BJ (cell line): ENCODE data around the gene USP3. TPM values are rescaled to one million over a fixed set of nuclear protein-coding genes. Genes with fewer than 3 reads are reported as not detected.

ENCODE experiments used
- CTCF ChIA-PET: fragments of 350-600 bp; formaldehyde crosslinking; extraction: SDS; loops from one replicate; lab custom pipeline; 2021; ENCODE audit warnings: antibody characterized with exemption, inconsistent platforms; lab: Yijun Ruan, JAX
- POLR2A ChIA-PET: fragments of 300-600 bp; sonication (Branson Sonifier 250); formaldehyde crosslinking; extraction: SDS; loops from one replicate; lab custom pipeline; 2021; ENCODE audit warnings: antibody characterized with exemption; lab: Charles Lee
- DNase-seq: peaks from one replicate; pipeline ENCODE4 v3.0.0-alpha.2; 2011; ENCODE audit warnings: low read depth
- H3K27me3 ChIP-seq: 2 replicates; pipeline ENCODE4 v1.6.0; 2011; ENCODE audit warnings: low read length; ENCODE audit not compliant: control insufficient read depth, insufficient read depth
- H3K36me3 ChIP-seq: 2 replicates; pipeline ENCODE4 v1.5.1; 2011; ENCODE audit warnings: low read length; ENCODE audit not compliant: control insufficient read depth, insufficient read depth
- H3K4me3 ChIP-seq: 2 replicates; pipeline ENCODE4 v1.5.1; 2011; ENCODE audit warnings: low read depth, mild to moderate bottlenecking, control low read depth, low read length
- polyA plus RNA-seq: library from polyadenylated mRNA; depleted of rRNA; stranded (reverse); fragments of >200 nt; gene quantifications from 2 replicates; pipeline ENCODE4 v1.2.3, GENCODE V29; 2011
- TF ChIP-seq, protein P1 (sequence below): IDR thresholded peaks from 2 replicates; pipeline ENCODE4 v1.5.1; 2011; ENCODE audit warnings: low read depth, mild to moderate bottlenecking, control low read depth, inconsistent platforms, low read length, moderate library complexity; ENCODE audit not compliant: insufficient read depth

The USP3 gene
- polyA plus RNA-seq, 1 experiment: 13.3 TPM

DNA sequence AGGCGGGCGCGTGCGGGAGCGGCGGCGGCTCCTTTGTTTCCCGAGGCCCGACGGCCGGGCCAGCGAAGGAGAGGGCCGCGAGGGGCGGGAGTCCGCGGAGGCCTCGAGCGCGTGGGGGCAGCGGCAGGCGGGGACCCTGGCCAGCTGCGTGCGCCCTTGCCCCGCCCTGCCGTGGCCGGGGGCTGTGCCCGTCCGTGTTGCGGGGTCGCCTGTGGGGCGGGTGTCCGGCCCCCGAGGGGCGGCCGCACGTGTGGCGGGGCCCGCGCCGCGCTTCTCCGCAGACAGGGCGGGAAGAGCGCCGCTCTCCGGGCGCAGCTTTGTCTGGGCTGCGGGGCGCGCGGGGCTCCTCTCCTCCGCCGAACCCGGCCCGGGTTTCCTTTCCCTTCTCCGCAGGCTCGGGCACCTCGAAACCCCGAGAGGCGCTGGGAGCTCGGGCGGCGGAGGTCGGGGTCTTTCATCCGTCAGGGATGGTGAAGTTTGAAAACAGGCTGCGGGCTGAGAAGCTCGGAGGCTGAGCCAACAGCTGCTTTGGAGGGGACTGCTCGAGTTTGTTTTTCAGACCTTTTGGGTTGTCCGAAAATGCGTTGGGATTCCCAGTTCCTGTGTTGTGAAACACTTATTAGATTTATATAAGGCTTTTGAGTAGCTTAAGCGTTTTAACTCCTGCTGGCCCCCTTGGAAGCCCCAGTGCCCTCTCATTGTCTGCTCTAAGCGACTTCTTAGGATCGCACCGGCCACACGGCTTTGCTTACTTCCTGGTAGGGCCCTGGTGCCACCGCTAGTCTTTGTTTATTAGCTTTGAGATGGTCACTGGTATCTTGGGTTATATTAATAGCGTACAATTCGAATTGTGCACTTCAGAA is 817 bp downstream of the USP3 start:
- Histone ChIP-seq H3K4me3 (peak overlapping the region; percentile 88), H3K36me3 (no peaks in the 10 kb centered on the region), H3K27me3 (no peaks in the 10 kb centered on the region)
- CTCF ChIA-PET: interaction anchor here (0.6 to 3.0 kb wide), 10 partner anchors 8 to 1133 kb away, joined by 3 to 15 read pairs (median 4); no protein-coding TSS in a partner anchor
- POLR2A ChIA-PET: interaction anchor here (0.8 kb wide), 1 partner anchor 95 kb away, joined by 3 read pairs; no protein-coding TSS in a partner anchor
- TF ChIP-seq, protein P1, sequence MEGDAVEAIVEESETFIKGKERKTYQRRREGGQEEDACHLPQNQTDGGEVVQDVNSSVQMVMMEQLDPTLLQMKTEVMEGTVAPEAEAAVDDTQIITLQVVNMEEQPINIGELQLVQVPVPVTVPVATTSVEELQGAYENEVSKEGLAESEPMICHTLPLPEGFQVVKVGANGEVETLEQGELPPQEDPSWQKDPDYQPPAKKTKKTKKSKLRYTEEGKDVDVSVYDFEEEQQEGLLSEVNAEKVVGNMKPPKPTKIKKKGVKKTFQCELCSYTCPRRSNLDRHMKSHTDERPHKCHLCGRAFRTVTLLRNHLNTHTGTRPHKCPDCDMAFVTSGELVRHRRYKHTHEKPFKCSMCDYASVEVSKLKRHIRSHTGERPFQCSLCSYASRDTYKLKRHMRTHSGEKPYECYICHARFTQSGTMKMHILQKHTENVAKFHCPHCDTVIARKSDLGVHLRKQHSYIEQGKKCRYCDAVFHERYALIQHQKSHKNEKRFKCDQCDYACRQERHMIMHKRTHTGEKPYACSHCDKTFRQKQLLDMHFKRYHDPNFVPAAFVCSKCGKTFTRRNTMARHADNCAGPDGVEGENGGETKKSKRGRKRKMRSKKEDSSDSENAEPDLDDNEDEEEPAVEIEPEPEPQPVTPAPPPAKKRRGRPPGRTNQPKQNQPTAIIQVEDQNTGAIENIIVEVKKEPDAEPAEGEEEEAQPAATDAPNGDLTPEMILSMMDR: peak; percentile 42; the same call in 1 of the 2 replicates
- DNase-seq: no peak

DNA sequence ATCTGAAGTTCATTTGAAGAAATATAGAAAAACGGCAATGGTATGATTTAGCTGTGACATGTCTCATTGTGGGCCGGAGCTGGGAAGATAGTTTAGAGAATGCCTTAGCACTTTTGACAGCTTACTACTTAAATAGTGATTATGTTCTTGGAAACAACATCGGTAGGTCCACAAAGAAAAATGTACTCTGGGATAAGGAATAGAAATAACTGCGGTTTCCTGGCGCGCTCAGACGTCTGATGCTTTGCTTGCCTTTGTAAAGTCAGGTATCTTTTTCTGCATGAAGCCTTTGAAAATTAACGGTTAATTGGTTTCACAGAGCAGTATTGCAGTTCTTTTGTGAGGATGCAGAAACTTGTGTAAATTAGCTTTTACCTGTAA is 1.4 kb downstream of the USP3 start:
- TF ChIP-seq, protein P1: no peak
- Histone ChIP-seq H3K4me3 (peak overlapping the region; percentile 88), H3K27me3 (no peaks in the 10 kb centered on the region), H3K36me3 (no peaks in the 10 kb centered on the region)
- ChIA-PET POLR2A (interaction anchor here (0.8 kb wide), 1 partner anchor 95 kb away, joined by 3 read pairs; no protein-coding TSS in a partner anchor), CTCF (interaction anchor here (0.6 to 3.0 kb wide), 9 partner anchors 7 to 1133 kb away, joined by 3 to 15 read pairs (median 4); no protein-coding TSS in a partner anchor)
- DNase-seq: no peak

DNA sequence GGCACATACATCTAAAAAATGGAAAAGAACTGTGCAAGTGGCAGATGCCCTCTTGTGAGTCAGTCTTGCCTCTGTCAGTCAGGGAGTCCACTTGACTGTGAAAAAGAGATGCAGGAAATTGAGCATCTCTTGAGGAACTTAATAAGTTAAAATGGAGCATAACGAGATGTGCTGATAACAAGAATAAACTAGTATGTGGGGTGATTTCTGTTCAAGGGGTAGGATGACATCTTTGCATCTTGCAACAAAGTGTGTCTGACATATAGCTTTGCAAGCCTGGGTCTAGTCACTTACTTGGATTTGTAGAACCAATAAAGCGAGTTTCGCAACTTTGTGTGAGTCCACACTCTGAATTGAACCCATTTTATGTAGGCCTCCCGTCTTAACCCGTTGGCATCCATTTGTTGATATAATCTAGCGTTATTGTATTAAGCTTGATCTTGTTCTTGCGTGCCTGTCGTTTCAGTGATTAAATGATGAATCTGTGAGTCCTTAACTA is 2.2 kb downstream of the USP3 start:
- POLR2A ChIA-PET: no interaction called here
- no peaks in the 10 kb centered on the region for H3K27me3 ChIP-seq

DNA sequence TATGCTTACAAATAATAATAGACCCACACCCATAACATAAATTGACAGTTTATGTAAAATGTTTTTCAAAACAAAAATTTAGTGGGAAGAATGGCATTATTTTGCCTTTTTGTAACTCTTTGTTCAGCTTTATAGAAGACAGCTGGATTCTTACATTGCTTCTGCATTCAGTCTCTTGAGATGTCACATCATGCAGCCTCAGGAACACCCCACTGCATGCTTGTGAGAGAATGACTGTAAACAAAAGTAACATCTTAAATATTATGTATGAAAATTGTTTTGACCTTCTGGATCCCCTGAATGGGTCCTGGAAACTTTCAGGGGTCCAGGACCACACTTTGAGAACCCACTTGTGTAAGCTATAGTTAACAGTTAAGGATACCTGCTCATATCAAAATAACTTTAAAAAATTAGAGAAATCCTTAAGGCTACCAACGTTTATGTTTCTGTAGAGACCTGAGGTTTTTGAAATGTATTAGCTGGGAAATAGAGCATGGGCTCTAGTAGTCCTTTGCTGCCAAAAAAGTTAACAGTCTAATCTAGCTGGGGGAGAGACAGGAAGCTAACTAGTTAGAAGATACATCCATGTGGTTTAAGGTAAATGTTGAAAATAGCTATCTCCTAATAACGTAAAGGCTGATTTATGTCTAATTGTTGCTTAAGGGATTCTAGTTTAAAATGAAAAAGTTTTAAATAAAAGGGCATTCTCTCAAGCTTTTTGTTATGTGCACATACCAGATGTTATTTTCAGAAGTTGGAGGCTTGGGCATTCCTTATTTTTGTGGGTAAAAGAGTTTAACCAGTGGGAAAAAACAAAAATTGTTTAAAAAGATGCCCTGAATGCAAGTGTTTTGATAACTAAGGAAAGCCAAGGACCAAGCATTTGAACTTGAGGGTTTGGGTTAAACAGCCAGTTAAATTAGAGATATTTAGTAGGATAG is 3.8 kb downstream of the USP3 start:
- TF ChIP-seq, protein P1: no peak
- Histone ChIP-seq H3K36me3 (no peaks in the 10 kb centered on the region), H3K4me3 (no peak overlapping the region), H3K27me3 (no peaks in the 10 kb centered on the region)
- DNase-seq: no peak
- ChIA-PET POLR2A (interaction anchor here (1.0 kb wide), 1 partner anchor 45 kb away, joined by 3 read pairs; no protein-coding TSS in a partner anchor), CTCF (interaction anchor here (1.1 kb wide), 1 partner anchor 42 kb away, joined by 3 read pairs; no protein-coding TSS in a partner anchor)

More for the DNA sequence above, 2.2 kb downstream of the USP3 start:
- no peak overlapping the region for H3K4me3 ChIP-seq
- TF ChIP-seq, protein P1: no peak
- CTCF ChIA-PET: interaction anchor here (1.5 kb wide), 1 partner anchor 47 kb away, joined by 4 read pairs; no protein-coding TSS in a partner anchor
- no peak for DNase-seq
- H3K36me3 ChIP-seq: no peaks in the 10 kb centered on the region
